ENCODE results near the gene RAB30. TPM values are rescaled to one million over a fixed set of nuclear protein-coding genes. Genes with fewer than 3 reads are reported as not detected.
"Not testable (repeated sequence)": the region's sequence is repeated elsewhere in the genome, so short reads cannot be mapped to it uniquely, and the experiment has no call there.

Gene RAB30
- total and polyA plus RNA-seq, 7 donors, result 6.0 to 29.9 (median 24.0) TPM

DNA sequence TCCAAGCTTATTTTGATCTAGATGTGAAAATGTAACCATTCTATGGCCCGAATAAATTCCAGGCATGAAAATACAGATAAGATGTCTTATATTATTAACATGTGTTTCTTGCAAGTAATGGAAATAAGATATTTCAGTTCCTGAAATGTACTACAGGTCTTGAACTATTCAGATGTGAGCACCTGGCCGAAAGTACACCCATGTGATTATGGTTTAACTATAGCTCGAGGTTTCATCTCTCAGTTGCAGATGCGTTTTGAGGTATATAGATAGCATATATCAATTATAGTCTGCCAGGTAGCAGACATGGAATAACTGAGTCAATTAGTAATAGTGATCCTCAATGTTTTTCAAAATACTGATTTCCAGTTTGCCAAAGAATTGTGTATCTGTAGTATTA is 101.9 kb downstream of the RAB30 start:
- Histone ChIP-seq H3K4me1 (no peaks in the 10 kb centered on the region), H3K27me3 (peaks cover 0 to 4% (median 0%) of the 10 kb centered on the region in 3 donors), H3K27ac (no peak overlapping the region), H3K4me3 (no peak overlapping the region), H3K36me3 (no peaks in the 10 kb centered on the region), H3K9me3 (no peaks in the 10 kb centered on the region)
- TF ChIP-seq POLR2AphosphoS5 (IDR thresholded peaks at IDR 0.05), result no peak
- intact Hi-C loops (cut with DNase I), result no loop called here
- WGBS, 2 donors, result 65 to 91% methylated on average over 4 of the region's 4 CpGs
- no peak for DNase-seq

GRCh38 chr11:82967381-82967780 is 104.3 kb downstream of the RAB30 start:
- H3K36me3 ChIP-seq, result no peaks in the 10 kb centered on the region
- DNase-seq, result no peak
- intact Hi-C loops (cut with DNase I), result no loop called here
- no peak for TF ChIP-seq POLR2AphosphoS5 (IDR thresholded peaks at IDR 0.05)
- TF ChIP-seq POLR2A (IDR thresholded peaks at IDR 0.05), result no peak
- TF ChIP-seq CTCF (IDR thresholded peaks at IDR 0.05), result no peak
- TF ChIP-seq EP300 (IDR thresholded peaks at IDR 0.05), result no peak
- H3K4me1 ChIP-seq, result no peaks in the 10 kb centered on the region
- H3K27me3 ChIP-seq, result peaks cover 0 to 4% (median 0%) of the 10 kb centered on the region in 3 donors
- H3K9me3 ChIP-seq, result peaks cover 0 to 3% (median 0%) of the 10 kb centered on the region in 4 donors
- 81 to 90% methylated on average over 4 of the region's 4 CpGs for WGBS, 2 donors
- H3K4me3 ChIP-seq, result no peak overlapping the region
- H3K27ac ChIP-seq, result no peak overlapping the region

DNA sequence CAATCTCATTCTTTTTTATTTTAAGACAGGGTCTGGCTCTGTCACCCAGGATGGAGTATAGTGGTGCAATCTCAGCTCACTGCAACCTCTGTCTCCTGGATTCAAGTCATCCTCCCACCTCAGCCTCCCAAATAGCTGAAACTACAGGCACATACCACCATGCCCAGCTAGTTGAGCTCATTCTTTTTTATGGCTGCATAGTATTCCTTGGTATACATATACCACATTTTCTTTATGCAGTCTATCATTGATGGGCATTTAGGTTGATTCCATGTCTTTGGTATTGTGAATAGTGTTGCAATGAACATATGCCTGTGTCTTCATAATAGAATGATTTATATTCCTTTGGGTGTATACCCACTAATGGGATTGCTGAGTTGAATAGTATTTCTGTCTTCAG is 109.7 kb downstream of the RAB30 start:
- H3K4me3 ChIP-seq; H3K4me1 ChIP-seq; H3K9me3 ChIP-seq; H3K27me3 ChIP-seq; H3K36me3 ChIP-seq; intact Hi-C loops (cut with DNase I); DNase-seq; H3K27ac ChIP-seq: not testable (repeated sequence)

- H3K4me1 ChIP-seq, result no peaks in the 10 kb centered on the region
- H3K9me3 ChIP-seq, result peaks cover 0 to 3% (median 0%) of the 10 kb centered on the region in 4 donors
- intact Hi-C loops (cut with DNase I), result no loop called here
- H3K27me3 ChIP-seq, result peaks cover 0 to 4% (median 0%) of the 10 kb centered on the region in 3 donors
- H3K36me3 ChIP-seq, result no peaks in the 10 kb centered on the region
- no peak overlapping the region for H3K4me3 ChIP-seq
- 77 to 91% methylated on average over 2 of the region's 2 CpGs for WGBS, 2 donors
- no peak overlapping the region for H3K27ac ChIP-seq
- no peak for DNase-seq
- no peak for TF ChIP-seq POLR2A (IDR thresholded peaks at IDR 0.05)
- TF ChIP-seq EP300 (IDR thresholded peaks at IDR 0.05), result no peak
- TF ChIP-seq POLR2AphosphoS5 (IDR thresholded peaks at IDR 0.05), result no peak
- TF ChIP-seq CTCF (IDR thresholded peaks at IDR 0.05), result no peak
These were observed 110.9 kb downstream of the RAB30 start for GRCh38 chr11:82960779-82961143.

GRCh38 chr11:82959987-82960778 is 111.5 kb downstream of the RAB30 start:
- intact Hi-C loops (cut with DNase I), result no loop called here
- H3K36me3 ChIP-seq, result no peaks in the 10 kb centered on the region
- H3K4me1 ChIP-seq, result no peaks in the 10 kb centered on the region
- peaks cover 0 to 3% (median 0%) of the 10 kb centered on the region in 4 donors for H3K9me3 ChIP-seq
- H3K4me3 ChIP-seq, result no peak overlapping the region
- TF ChIP-seq POLR2A (IDR thresholded peaks at IDR 0.05) (no peak), CTCF (IDR thresholded peaks at IDR 0.05) (no peak), EP300 (IDR thresholded peaks at IDR 0.05) (no peak), POLR2AphosphoS5 (IDR thresholded peaks at IDR 0.05) (no peak)
- no peak overlapping the region for H3K27ac ChIP-seq
- DNase-seq, result no peak
- no peaks in the 10 kb centered on the region for H3K27me3 ChIP-seq
- 38 to 73% methylated on average over 5 of the region's 5 CpGs for WGBS, 2 donors

GRCh38 chr11:82955736-82956453 is 115.8 kb downstream of the RAB30 start:
- 56 to 74% methylated on average over 9 of the region's 9 CpGs for WGBS, 2 donors
- H3K27me3 ChIP-seq; H3K36me3 ChIP-seq; H3K4me3 ChIP-seq; H3K27ac ChIP-seq; H3K4me1 ChIP-seq; H3K9me3 ChIP-seq; intact Hi-C loops (cut with DNase I); DNase-seq: not testable (repeated sequence)

DNA sequence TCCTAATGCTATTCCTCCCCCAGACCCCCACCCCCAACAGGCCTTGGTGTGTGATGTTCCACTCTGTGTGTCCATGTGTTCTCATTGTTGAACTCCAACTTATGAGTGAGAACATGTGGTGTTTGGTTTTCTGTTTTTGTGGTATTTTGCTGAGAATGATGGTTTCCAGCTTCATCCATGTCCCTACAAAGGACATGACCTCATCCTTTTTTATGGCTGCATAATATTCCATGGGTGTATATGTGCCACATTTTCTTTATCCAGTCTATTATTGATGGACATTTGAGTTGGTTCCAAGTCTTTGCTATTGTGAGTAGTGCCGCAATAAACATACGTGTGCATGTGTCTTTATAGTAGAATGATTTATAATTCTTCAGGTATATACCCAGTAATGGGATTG is 121.2 kb downstream of the RAB30 start:
- H3K9me3 ChIP-seq; H3K36me3 ChIP-seq; H3K4me3 ChIP-seq; H3K27me3 ChIP-seq; H3K27ac ChIP-seq; intact Hi-C loops (cut with DNase I); DNase-seq; H3K4me1 ChIP-seq: not testable (repeated sequence)
- 96 to 97% methylated on average over 2 of the region's 2 CpGs for WGBS, 2 donors
